ENCODE results near the gene TMEM14B. TPM values are rescaled to one million over a fixed set of nuclear protein-coding genes. Genes with fewer than 3 reads are reported as not detected.
A peak's percentile ranks its signal among the peaks of the same experiment; 100 is the strongest.

The TMEM14B gene
- total RNA-seq, 1 experiment from 2014 or later: 82.9 TPM

GRCh38 chr6:10771371-10771894 is 23.8 kb downstream of the TMEM14B start:
- ChIA-PET POLR2A (no interaction called here), CTCF (interaction anchor here (0.5 to 0.6 kb wide), 2 partner anchors 11 to 267 kb away, joined by 3 to 4 read pairs; no protein-coding TSS in a partner anchor)
- TF ChIP-seq MLX (CRISPR knock-in tag; IDR thresholded peaks at IDR 0.05) (no peak), USF1 (CRISPR knock-in tag; IDR thresholded peaks at IDR 0.05) (no peak), MXD4 (CRISPR knock-in tag; IDR thresholded peaks at IDR 0.05; ENCODE audit: borderline replicate concordance) (no peak), NFYB (CRISPR knock-in tag; conservative IDR thresholded peaks at IDR 0.05; ENCODE audit: low read depth) (no peak), STAT6 (CRISPR knock-in tag; conservative IDR thresholded peaks at IDR 0.05; ENCODE audit: low read depth) (no peak), CTCF (IDR thresholded peaks at IDR 0.05) (no peak), ARID4B (CRISPR knock-in tag; IDR thresholded peaks at IDR 0.05; ENCODE audit: borderline replicate concordance) (no peak), CREM (CRISPR knock-in tag; IDR thresholded peaks at IDR 0.05) (no peak), ZNF396 (CRISPR knock-in tag; IDR thresholded peaks at IDR 0.05; ENCODE audit: borderline replicate concordance) (no peak), GTF2I (CRISPR knock-in tag; conservative IDR thresholded peaks at IDR 0.05) (no peak)
- Mint-ChIP-seq H3K4me1 (no peaks in the 10 kb centered on the region), H3K27ac (peak overlapping the region; percentile 13), H3K9me3 (no peaks in the 10 kb centered on the region), H3K27me3 (ENCODE audit: low read depth) (no peaks in the 10 kb centered on the region), H3K36me3 (peaks cover 25% of the 10 kb centered on the region), H3K4me3 (no peak overlapping the region)
- no peak for DNase-seq (ENCODE audit: low spot score)
- peak; percentile 73 for ATAC-seq

GRCh38 chr6:10778230-10778629 is 30.6 kb downstream of the TMEM14B start:
- H3K4me3 Mint-ChIP-seq: no peak overlapping the region
- no peaks in the 10 kb centered on the region for H3K9me3 Mint-ChIP-seq
- DNase-seq (ENCODE audit: low spot score): no peak
- ChIA-PET POLR2A (no interaction called here), CTCF (interaction anchor here (0.9 kb wide), 1 partner anchor 108 kb away, joined by 3 read pairs; the partner anchor contains the start of gene SYCP2L)
- peaks cover 31% of the 10 kb centered on the region for H3K36me3 Mint-ChIP-seq
- no peaks in the 10 kb centered on the region for H3K4me1 Mint-ChIP-seq
- ATAC-seq: no peak
- H3K27ac Mint-ChIP-seq: no peak overlapping the region
- H3K27me3 Mint-ChIP-seq (ENCODE audit: low read depth): no peaks in the 10 kb centered on the region
- no peak for TF ChIP-seq FOXP4 (CRISPR knock-in tag; IDR thresholded peaks at IDR 0.05)
- no peak for TF ChIP-seq CDX4 (CRISPR knock-in tag; IDR thresholded peaks at IDR 0.05; ENCODE audit: borderline replicate concordance)
- TF ChIP-seq PRRX2 (CRISPR knock-in tag; IDR thresholded peaks at IDR 0.05): no peak
- TF ChIP-seq HMGA2 (CRISPR knock-in tag; IDR thresholded peaks at IDR 0.05): no peak
- TF ChIP-seq ZNF263 (CRISPR knock-in tag; IDR thresholded peaks at IDR 0.05; ENCODE audit: low read depth): no peak
- TF ChIP-seq USF2 (CRISPR knock-in tag; IDR thresholded peaks at IDR 0.05): no peak
- no peak for TF ChIP-seq ZNF281 (CRISPR knock-in tag; IDR thresholded peaks at IDR 0.05)
